Measurements from ENCODE around the gene ZDHHC7.

- TF ChIP-seq, protein P1, sequence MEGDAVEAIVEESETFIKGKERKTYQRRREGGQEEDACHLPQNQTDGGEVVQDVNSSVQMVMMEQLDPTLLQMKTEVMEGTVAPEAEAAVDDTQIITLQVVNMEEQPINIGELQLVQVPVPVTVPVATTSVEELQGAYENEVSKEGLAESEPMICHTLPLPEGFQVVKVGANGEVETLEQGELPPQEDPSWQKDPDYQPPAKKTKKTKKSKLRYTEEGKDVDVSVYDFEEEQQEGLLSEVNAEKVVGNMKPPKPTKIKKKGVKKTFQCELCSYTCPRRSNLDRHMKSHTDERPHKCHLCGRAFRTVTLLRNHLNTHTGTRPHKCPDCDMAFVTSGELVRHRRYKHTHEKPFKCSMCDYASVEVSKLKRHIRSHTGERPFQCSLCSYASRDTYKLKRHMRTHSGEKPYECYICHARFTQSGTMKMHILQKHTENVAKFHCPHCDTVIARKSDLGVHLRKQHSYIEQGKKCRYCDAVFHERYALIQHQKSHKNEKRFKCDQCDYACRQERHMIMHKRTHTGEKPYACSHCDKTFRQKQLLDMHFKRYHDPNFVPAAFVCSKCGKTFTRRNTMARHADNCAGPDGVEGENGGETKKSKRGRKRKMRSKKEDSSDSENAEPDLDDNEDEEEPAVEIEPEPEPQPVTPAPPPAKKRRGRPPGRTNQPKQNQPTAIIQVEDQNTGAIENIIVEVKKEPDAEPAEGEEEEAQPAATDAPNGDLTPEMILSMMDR (IDR thresholded peaks at IDR 0.05; ENCODE audit: low read length) = no peak
- TF ChIP-seq EZH2 (IDR thresholded peaks at IDR 0.05; ENCODE audit: borderline replicate concordance, low read length) = no peak
These were observed 43.7 kb upstream of the ZDHHC7 start for GRCh38 chr16:85054948-85055492.

Data from OCI-LY1 (cell line).